ENCODE results near the gene ANKRD10.

Gene ANKRD10

DNA sequence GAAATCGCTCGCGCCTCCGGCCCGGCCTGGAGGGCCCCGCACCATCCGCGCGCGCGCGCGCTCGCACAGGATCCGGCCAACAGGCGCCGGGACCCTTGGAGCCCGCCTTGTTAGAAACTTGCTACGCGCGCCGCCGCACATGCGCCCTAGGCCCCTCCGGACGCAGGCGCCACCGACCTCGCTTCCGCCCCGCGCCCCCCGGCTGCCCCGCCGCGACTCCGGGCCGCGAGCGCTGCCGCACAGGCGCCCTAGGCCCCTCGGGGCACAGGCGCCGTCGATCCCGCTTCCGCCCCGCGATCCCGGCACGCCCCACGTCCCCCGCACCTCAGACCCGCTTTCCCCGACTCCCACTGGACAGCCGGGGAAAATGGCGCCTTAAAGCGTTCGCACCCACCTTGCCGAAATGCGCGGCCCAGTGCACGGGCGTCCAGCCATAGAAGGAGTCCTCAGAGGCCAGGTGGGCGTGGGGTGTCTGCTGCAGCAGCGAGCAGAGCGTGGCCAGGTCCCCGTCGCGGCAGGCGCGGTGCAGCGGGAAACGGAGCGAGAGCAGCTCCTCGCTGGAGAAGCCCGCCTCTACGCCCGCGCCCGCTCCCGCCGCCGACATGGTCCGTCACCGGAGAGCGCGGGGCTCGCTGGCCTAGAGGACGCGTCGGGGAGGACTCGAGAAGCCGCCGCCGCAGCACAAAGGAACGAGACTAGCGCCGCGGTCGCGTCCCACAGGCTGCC is 375 bp downstream of the ANKRD10 start:
- peak; percentile 48 for DNase-seq (ENCODE audit: low read depth)

- no peak for DNase-seq (ENCODE audit: low read depth)
Measured at GRCh38 chr13:110914081-110914330, 863 bp downstream of the ANKRD10 start.

DNA sequence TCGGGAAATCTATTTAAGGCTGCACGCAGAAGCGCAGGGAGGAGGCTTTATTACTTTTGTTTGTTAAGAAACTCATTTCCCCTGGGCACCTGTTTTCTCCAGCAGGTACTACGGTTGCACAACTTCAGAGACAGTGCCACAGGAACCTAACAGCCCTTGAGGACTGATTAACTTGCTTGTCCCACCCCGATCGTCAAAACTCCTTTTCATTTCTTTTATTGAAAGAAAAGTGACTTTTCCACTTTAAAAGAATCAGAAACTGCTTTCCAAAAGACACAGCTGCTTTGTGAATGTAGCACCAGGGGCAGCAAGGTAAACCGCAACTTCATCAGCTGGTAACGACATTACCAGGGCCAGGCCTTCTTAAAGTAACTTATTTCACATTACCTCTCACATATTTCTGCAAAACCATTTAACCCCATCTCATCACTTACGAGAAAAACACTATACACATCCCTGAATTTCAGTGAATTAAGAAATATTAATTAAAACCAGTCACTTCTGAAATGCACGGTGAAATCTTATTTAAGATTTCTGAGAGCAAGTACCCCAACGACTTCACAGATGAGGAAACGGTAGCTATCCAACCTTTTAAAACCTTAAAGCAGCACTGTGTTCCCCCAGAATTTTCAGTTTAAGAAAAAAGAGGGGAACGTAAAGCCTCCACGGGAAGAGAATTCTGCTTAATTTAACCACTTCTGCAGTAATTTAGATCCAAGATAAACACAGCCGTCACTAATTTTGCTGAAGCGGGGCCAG is 1.4 kb downstream of the ANKRD10 start:
- DNase-seq (ENCODE audit: low read depth) = no peak

- no peak for DNase-seq (ENCODE audit: low read depth)
Measured at GRCh38 chr13:110912651-110913051, 2.2 kb downstream of the ANKRD10 start.

DNA sequence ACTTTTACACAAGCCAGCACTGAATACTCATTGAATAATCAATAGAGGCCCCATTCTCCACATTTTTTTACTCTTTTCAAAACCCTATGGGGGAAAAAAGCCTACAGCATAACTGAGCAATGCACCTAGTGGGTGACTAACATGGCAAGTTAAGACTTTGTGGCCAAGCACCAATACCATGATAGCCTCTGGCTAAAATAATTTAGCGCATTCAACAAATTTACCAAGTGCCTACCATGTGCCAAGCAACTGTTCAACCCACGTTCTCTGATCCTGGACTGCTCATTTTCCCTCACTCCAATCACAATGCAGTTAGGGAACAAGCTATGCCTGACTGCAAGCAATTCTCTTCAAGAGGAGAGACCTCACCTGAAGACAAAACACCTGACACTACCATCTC is 3.0 kb downstream of the ANKRD10 start:
- no peak for DNase-seq (ENCODE audit: low read depth)

DNA sequence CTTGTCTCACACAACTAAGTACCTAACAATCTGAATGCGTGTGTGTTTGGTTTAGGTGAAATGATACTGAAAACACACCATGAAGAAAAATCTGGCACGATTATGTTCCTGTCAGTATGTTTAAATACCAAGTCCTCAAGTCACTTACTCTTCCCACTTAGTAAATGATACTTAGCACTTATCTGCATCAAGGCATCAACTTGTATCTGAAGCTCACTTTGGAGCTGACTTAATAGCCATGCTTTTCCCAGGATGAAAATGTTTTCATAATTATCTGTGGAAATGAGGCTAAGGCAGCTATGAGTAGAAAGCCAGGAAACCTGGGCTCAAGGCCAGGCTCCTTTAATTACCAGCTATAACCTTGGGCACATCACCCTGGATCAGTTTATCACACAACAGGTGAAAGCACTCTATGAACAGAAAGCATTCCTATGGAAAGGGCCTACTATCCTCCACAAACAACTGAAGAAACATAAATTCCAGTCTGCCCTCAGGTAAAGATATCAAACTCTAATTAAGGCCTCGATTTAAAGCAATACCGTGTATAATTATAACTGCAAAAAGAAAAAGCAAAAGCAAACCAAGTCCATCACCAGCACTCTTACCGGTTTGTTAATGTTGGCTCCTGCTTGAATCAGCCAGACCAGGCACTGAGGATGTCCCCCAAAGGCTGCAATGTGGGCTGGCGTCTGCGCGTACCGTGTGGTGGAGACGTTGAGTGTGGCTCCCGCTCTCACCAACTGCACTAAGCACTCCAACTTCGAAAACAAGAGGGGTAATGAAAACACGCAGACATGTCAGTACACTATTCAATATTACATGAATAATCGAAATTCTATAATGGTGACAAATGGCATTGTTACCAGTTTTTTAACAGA is 4.6 kb downstream of the ANKRD10 start:
- no peak for DNase-seq (ENCODE audit: low read depth)

DNA sequence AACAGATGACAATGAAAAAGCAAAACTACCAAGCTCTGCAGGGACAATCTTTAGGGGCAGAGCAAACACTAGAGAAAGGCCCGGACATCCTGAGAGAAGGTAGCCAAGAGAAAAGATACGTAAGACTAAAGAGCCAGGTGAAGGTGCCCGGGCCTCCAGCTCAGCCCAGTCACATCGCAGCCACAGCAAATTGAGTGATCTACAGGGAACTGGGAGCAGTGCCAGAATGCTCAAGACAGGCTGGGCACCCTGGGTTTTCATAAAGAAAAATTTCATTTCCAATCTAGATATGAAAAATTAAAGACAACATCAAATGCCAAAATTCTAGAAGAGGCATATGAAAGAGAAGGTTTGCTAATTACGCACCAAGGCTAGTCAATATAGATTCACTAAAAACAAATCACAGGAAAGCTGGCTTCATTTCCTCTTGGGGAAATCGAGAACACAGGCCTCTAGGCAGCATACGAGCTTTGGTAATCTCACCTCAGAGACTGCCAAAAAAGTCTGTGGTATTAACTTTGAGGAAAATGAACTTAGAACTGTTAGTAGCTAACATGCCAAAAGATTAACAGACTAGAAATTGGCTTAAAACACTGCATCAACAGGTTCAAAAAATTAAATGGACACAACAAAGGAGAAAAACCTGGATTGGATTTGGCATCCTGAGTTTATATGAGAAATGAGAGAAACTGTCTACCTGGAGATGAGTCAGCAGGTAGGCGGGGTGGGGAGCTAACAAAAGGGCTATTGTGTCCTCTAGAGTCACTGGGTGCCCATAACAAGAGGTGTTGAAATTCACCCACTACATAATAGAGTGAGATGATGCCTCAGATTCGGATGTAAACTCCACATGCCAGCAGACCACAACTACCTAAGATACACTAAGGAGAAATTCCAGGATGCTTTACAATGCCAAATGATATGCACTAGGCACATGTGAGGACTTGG is 6.6 kb downstream of the ANKRD10 start:
- DNase-seq (ENCODE audit: low read depth) = no peak

- no peak for DNase-seq (ENCODE audit: low read depth)
Measured at GRCh38 chr13:110907301-110907700, 7.6 kb downstream of the ANKRD10 start.

- no peak for DNase-seq (ENCODE audit: low read depth)
Measured at GRCh38 chr13:110904748-110905147, 10.1 kb downstream of the ANKRD10 start.

DNA sequence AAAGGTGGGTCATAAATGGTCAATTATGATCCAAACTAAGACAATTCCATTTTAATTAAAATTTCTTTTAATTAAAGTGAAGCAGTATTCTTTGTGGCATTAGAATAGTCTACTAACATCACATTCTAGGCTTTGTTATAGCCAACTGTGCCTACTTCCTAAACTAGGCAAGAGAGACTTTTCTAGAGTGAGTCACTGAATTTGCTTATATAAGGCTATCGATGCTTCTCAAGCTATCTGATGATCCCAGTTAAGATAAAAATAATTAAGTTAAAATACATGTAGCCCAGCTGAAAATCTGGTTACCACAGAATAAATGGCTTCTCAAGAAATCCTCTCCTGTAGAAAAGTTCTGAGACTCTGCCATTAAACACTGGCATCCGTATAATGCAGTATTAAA is 12.5 kb downstream of the ANKRD10 start:
- DNase-seq (ENCODE audit: low read depth) = no peak

GRCh38 chr13:110897521-110897920 is 17.3 kb downstream of the ANKRD10 start:
- no peak for DNase-seq (ENCODE audit: low read depth)

GRCh38 chr13:110897014-110897413 is 17.9 kb downstream of the ANKRD10 start:
- no peak for DNase-seq (ENCODE audit: low read depth)

GRCh38 chr13:110894086-110894485 is 20.8 kb downstream of the ANKRD10 start:
- no peak for DNase-seq (ENCODE audit: low read depth)

GRCh38 chr13:110893571-110893970 is 21.3 kb downstream of the ANKRD10 start:
- no peak for DNase-seq (ENCODE audit: low read depth)

- DNase-seq (ENCODE audit: low read depth) = no peak
Measured at GRCh38 chr13:110890279-110891165, 24.3 kb downstream of the ANKRD10 start.

GRCh38 chr13:110888390-110888789 is 26.5 kb downstream of the ANKRD10 start:
- no peak for DNase-seq (ENCODE audit: low read depth)

- DNase-seq (ENCODE audit: low read depth) = no peak
Measured at GRCh38 chr13:110887597-110888333, 27.1 kb downstream of the ANKRD10 start.

- DNase-seq (ENCODE audit: low read depth) = no peak
Measured at GRCh38 chr13:110886870-110887596, 27.8 kb downstream of the ANKRD10 start.

All from GM04504 (cell line).